K562 (cell line): ENCODE data around the gene DCAF11. TPM values are rescaled to one million over a fixed set of nuclear protein-coding genes. Genes with fewer than 3 reads are reported as not detected.
A peak's percentile ranks its signal among the peaks of the same experiment; 100 is the strongest.

ENCODE experiments used
- ATAC-seq: fragments of 200-7000 bp; cut with Tn5 transposase; 3 replicates; pipeline ENCODE4 v1.9.1; 2020; ENCODE audit warnings: moderate library complexity
- BruUV-seq: library from RNA; stranded (reverse); fragments of 400-500 nt; replicated peaks from 2 replicates; lab custom pipeline; 2021; lab: Mats Ljungman, UMichigan
- CTCF ChIA-PET: fragments of 300-600 bp; formaldehyde crosslinking; extraction: SDS; loops from one replicate; lab custom pipeline; 2021; ENCODE audit warnings: low intra/inter-chr PET ratio; lab: Yijun Ruan, JAX
- POLR2A ChIA-PET: fragments of 300-600, 350-650 bp; sonication (Branson Sonifier 250); formaldehyde crosslinking; extraction: SDS; loops from one replicate; lab custom pipeline; 2021; ENCODE audit warnings: antibody characterized with exemption, inconsistent platforms; lab: Yijun Ruan, JAX
- DNase-seq, 4 experiments: peaks; one replicate each; pipeline versions ENCODE4 v3.0.0 to v3.0.0-alpha.2; 2011 to 2018; ENCODE audit warnings: low spot score in 3 of 4, mixed read lengths in 3 of 4; ENCODE audit errors: extremely low read depth in 1 of 4
- FAIRE-seq: peaks from 2 replicates; lab custom pipeline; 2011; peaks lifted over from hg19 to GRCh38; lab: Jason Lieb, UNC
- H2AFZ ChIP-seq: 2 replicates; pipeline ENCODE4 v1.6.0; 2011; ENCODE audit warnings: low read depth, low read length, control low read depth, inconsistent platforms
- H3K27ac ChIP-seq: fragments of 200-600 bp; 3 replicates; pipeline ENCODE4 v1.8.0; 2011; ENCODE audit warnings: low read depth, mild to moderate bottlenecking, control low read depth, inconsistent platforms, low read length, moderate library complexity, mixed read lengths; ENCODE audit errors: extremely low read depth
- H3K27me3 ChIP-seq, 2 experiments: fragments of 300-600 bp in 1 of 2; 2 replicates in 1 of 2; 3 replicates in 1 of 2; pipeline versions ENCODE4 v1.6.0 to v1.8.0; 2011; ENCODE audit warnings: inconsistent platforms in 2 of 2, low read length in 2 of 2, mild to moderate bottlenecking in 1 of 2, mixed read lengths in 1 of 2, moderate library complexity in 1 of 2; ENCODE audit not compliant: control insufficient read depth in 2 of 2, insufficient read depth in 2 of 2
- H3K36me3 ChIP-seq: fragments of 300-600 bp; 3 replicates; pipeline ENCODE4 v1.8.0; 2011; ENCODE audit warnings: mild to moderate bottlenecking, low read length, inconsistent platforms; ENCODE audit not compliant: control insufficient read depth, insufficient read depth
- H3K4me1 ChIP-seq, 2 experiments: fragments of 200-600 bp in 1 of 2; replicated peaks in 1 of 2; 2 replicates in 1 of 2; 3 replicates in 1 of 2; pipeline versions ENCODE4 v1.5.1 to v1.8.0; 2011; ENCODE audit warnings: inconsistent platforms in 2 of 2, low read length in 2 of 2, mild to moderate bottlenecking in 1 of 2, mixed read lengths in 1 of 2, moderate library complexity in 1 of 2; ENCODE audit not compliant: control insufficient read depth in 2 of 2, insufficient read depth in 2 of 2
- H3K4me2 ChIP-seq: 2 replicates; pipeline ENCODE4 v1.6.1; 2011; ENCODE audit warnings: low read length, control low read depth, inconsistent platforms, mixed read lengths; ENCODE audit not compliant: insufficient read depth
- H3K4me3 ChIP-seq: fragments of 200-600 bp; sonication (generic), shearing (Covaris generic); 2 replicates; pipeline ENCODE4 v1.5.1; 2016; ENCODE audit warnings: control low read depth, inconsistent platforms
- H3K79me2 ChIP-seq: fragments of 200-600 bp; 3 replicates; pipeline ENCODE4 v1.8.0; 2011; ENCODE audit warnings: low read length, inconsistent platforms; ENCODE audit not compliant: control insufficient read depth, insufficient read depth
- H3K9ac ChIP-seq, 2 experiments: 2 replicates each; pipeline versions ENCODE4 v1.6.0 to v1.6.1; 2011; ENCODE audit warnings: low read depth in 2 of 2, low read length in 2 of 2, control low read depth in 1 of 2, inconsistent platforms in 1 of 2, mild to moderate bottlenecking in 1 of 2, mixed read lengths in 1 of 2; ENCODE audit not compliant: insufficient read depth in 1 of 2
- H3K9me1 ChIP-seq: one replicate; pipeline ENCODE4 v1.6.0; 2011; ENCODE audit warnings: inconsistent platforms, mild to moderate bottlenecking, low read length, moderate library complexity; ENCODE audit not compliant: control insufficient read depth, insufficient read depth
- H3K9me3 ChIP-seq: replicated peaks from 2 replicates; pipeline ENCODE4 v1.5.1; 2011; ENCODE audit warnings: low read depth, low read length, inconsistent platforms; ENCODE audit not compliant: control insufficient read depth, insufficient read depth
- H4K20me1 ChIP-seq: replicated peaks from 2 replicates; pipeline ENCODE4 v1.6.1; 2011; ENCODE audit warnings: low read length, inconsistent platforms, mixed read lengths; ENCODE audit not compliant: control insufficient read depth, insufficient read depth
- BCL6 ChIP-seq: fragments of 250-450 bp; sonication (Bioruptor Pico); IDR thresholded peaks from 2 replicates; pipeline ENCODE4 v1.4.0; 2020
- BRD4 ChIP-seq: fragments of 200-600 bp; sonication (generic); IDR thresholded peaks from 2 replicates; pipeline ENCODE4 v1.6.1; 2017; ENCODE audit warnings: inconsistent platforms
- BRD9 ChIP-seq: fragments of 450-650 bp; IDR thresholded peaks from 2 replicates; pipeline ENCODE4 v1.6.1; 2018; ENCODE audit warnings: low read depth; ENCODE audit not compliant: partially characterized antibody
- CHD1 ChIP-seq: fragments of 200-600 bp; sonication (generic); IDR thresholded peaks from one replicate; pipeline ENCODE4 v1.6.1; 2012; ENCODE audit warnings: mild to moderate bottlenecking, moderate library complexity, low read length, inconsistent platforms
- CTBP1 ChIP-seq: fragments of 450-650 bp; IDR thresholded peaks from 2 replicates; pipeline ENCODE4 v1.6.1; 2016; ENCODE audit warnings: borderline replicate concordance
- FOXK1 ChIP-seq: sonication (generic); formaldehyde crosslinking; IDR thresholded peaks from 2 replicates; pipeline ENCODE4 v1.8.0; 2022; ENCODE audit warnings: missing genetic modification reagents, mild to moderate bottlenecking, borderline replicate concordance
- RBM15 ChIP-seq: fragments of 200-400 bp; formaldehyde crosslinking; IDR thresholded peaks from 2 replicates; pipeline ENCODE4 v1.6.1; 2018; ENCODE audit warnings: mild to moderate bottlenecking, low read length, moderate library complexity; ENCODE audit not compliant: insufficient read depth
- XRCC5 ChIP-seq: fragments of 200-400 bp; formaldehyde crosslinking; IDR thresholded peaks from 2 replicates; pipeline ENCODE4 v1.6.1; 2017; ENCODE audit warnings: low read depth, mild to moderate bottlenecking, low read length
- WGBS: fragments of 100-300 bp; shearing (Covaris generic); methylation state at CpG from one replicate; pipeline ENCODE4 v1.1.6; 2016; ENCODE audit warnings: low coverage, mixed read lengths; ENCODE audit not compliant: insufficient coverage; ENCODE audit errors: missing lambda C conversion rate; 5-methylcytosine and 5-hydroxymethylcytosine counted together
- in situ Hi-C: fragments of 300-500 bp; cut with MboI; formaldehyde crosslinking; loops from 4 replicates; pipeline ENCODE4 v1.15.0; 2018; ENCODE audit warnings: inconsistent platforms, mixed read lengths
- intact Hi-C: fragments of 100-400 bp; cut with micrococcal nuclease; formaldehyde crosslinking; loops from 2 replicates; pipeline ENCODE4 v1.14.2; 2022
- polyA plus RNA-seq, 8 experiments: library from polyadenylated mRNA; depleted of rRNA in 4 of 8; stranded (reverse) in 5 of 8; unstranded in 3 of 8; fragments of >200 nt; fragmentation: Nextera tagmentation in 2 of 8; fragmentation: Illumina TruSeq in 1 of 8; extraction: Ambion mirVana in 2 of 8; extraction: Trizol in 1 of 8; gene quantifications; 2 replicates each; pipeline versions ENCODE4 v1.2.1 to v1.2.3, GENCODE V29; 2011 to 2014; ENCODE audit warnings: inconsistent platforms in 1 of 8, missing spikeins in 1 of 8
- total RNA-seq, 7 experiments: library from RNA; depleted of rRNA in 6 of 7; stranded (reverse); fragments of >200 nt in 6 of 7; fragmentation: Illumina TruSeq in 2 of 7; extraction: Trizol in 2 of 7; gene quantifications; 2 replicates each; pipeline versions ENCODE4 v1.2.1 to v1.2.3, GENCODE V29; 2011 to 2021; ENCODE audit warnings: low replicate concordance in 1 of 7
- TF ChIP-seq, protein P1 (sequence below): sonication (generic); formaldehyde crosslinking; IDR thresholded peaks from 2 replicates; pipeline ENCODE4 v1.8.0; 2023; ENCODE audit warnings: missing genetic modification reagents, mild to moderate bottlenecking, borderline replicate concordance

Gene DCAF11
- total and polyA plus RNA-seq, 9 of the 15 experiments (the other 6 are each of a cell fraction or from before 2014, with no cell fraction given): 8.5 to 46.2 (median 36.4) TPM

DNA sequence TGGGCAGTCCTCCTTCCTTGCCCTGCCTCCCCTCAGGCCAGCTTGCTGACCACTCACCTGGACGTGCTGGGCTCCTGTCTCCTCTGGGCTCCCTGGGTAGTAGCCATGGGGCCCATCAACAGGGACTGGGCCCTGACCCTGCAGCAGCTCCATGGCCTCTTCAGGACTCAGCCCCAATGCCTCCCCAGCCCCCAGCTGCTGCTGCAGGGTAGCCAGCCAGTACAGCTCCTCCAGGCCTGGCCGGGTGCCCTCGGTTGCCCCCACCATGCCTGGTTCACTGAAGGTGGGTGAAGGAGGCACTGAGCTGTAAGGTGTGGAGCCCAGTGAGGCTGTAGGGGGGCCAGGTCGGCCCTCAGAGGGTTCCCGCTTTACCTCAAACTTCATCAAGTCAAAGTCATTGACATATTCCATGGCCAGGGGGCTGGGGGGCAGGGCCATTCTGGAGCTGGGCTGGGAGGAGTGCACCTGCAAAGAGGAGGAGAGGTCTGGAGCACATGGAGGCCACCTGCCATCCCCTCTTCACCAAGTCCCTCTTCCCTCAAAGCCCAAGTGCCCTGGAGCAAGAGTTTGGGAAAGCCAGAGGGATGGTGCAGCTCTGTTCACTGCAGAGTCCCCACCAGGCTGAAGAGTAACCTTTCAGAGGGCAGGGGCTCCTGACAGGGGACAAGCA, 32.0 kb upstream of the DCAF11 start:
- H3K9me1 ChIP-seq: no peaks in the 10 kb centered on the region
- no peaks in the 10 kb centered on the region for H3K79me2 ChIP-seq
- no peak overlapping the region for H3K27ac ChIP-seq
- H3K27me3 ChIP-seq: no peaks in the 10 kb centered on the region
- in situ Hi-C loops: no loop called here
- no TSS peak for BruUV-seq
- WGBS: 63% methylated on average over 3 of the region's 5 CpGs
- ATAC-seq: no peak
- peak overlapping the region; percentile 53 to 79; a peak in 2 of 4 replicates for H3K9ac ChIP-seq
- H3K4me1 ChIP-seq: peaks cover 18 to 28% of the 10 kb centered on the region in 2 experiments
- H3K9me3 ChIP-seq: no peaks in the 10 kb centered on the region
- H2AFZ ChIP-seq: peak overlapping the region; percentile 81
- ChIA-PET POLR2A (interaction anchor here (1.1 to 5.5 kb wide), 4 partner anchors 12 to 32 kb away, joined by 4 to 40 read pairs (median 5); partner anchors contain the start of genes DCAF11, NRL and PCK2), CTCF (interaction anchor here (0.6 kb wide), 1 partner anchor 494 kb away, joined by 3 read pairs; no protein-coding TSS in a partner anchor)
- no peaks in the 10 kb centered on the region for H3K36me3 ChIP-seq
- no peak for FAIRE-seq
- intact Hi-C loops: no loop called here
- H3K4me3 ChIP-seq: no peak overlapping the region
- H3K4me2 ChIP-seq: no peak overlapping the region; the same call in 1 of the 2 replicates
- no peaks in the 10 kb centered on the region for H4K20me1 ChIP-seq
- DNase-seq: no peak
- no peak for TF ChIP-seq CTBP1
- TF ChIP-seq XRCC5: no peak
- no peak for TF ChIP-seq BRD4
- TF ChIP-seq, protein P1, sequence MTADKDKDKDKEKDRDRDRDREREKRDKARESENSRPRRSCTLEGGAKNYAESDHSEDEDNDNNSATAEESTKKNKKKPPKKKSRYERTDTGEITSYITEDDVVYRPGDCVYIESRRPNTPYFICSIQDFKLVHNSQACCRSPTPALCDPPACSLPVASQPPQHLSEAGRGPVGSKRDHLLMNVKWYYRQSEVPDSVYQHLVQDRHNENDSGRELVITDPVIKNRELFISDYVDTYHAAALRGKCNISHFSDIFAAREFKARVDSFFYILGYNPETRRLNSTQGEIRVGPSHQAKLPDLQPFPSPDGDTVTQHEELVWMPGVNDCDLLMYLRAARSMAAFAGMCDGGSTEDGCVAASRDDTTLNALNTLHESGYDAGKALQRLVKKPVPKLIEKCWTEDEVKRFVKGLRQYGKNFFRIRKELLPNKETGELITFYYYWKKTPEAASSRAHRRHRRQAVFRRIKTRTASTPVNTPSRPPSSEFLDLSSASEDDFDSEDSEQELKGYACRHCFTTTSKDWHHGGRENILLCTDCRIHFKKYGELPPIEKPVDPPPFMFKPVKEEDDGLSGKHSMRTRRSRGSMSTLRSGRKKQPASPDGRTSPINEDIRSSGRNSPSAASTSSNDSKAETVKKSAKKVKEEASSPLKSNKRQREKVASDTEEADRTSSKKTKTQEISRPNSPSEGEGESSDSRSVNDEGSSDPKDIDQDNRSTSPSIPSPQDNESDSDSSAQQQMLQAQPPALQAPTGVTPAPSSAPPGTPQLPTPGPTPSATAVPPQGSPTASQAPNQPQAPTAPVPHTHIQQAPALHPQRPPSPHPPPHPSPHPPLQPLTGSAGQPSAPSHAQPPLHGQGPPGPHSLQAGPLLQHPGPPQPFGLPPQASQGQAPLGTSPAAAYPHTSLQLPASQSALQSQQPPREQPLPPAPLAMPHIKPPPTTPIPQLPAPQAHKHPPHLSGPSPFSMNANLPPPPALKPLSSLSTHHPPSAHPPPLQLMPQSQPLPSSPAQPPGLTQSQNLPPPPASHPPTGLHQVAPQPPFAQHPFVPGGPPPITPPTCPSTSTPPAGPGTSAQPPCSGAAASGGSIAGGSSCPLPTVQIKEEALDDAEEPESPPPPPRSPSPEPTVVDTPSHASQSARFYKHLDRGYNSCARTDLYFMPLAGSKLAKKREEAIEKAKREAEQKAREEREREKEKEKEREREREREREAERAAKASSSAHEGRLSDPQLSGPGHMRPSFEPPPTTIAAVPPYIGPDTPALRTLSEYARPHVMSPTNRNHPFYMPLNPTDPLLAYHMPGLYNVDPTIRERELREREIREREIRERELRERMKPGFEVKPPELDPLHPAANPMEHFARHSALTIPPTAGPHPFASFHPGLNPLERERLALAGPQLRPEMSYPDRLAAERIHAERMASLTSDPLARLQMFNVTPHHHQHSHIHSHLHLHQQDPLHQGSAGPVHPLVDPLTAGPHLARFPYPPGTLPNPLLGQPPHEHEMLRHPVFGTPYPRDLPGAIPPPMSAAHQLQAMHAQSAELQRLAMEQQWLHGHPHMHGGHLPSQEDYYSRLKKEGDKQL (CRISPR knock-in tag): no peak
- TF ChIP-seq RBM15: no peak
- no peak for TF ChIP-seq BCL6 (CRISPR knock-in tag)
- TF ChIP-seq CHD1: no peak
- no peak for TF ChIP-seq BRD9
- TF ChIP-seq FOXK1 (CRISPR knock-in tag): no peak
